Suprapubic skin (tissue), 4 donors: Measurements from ENCODE around the gene POLR3A. TPM values are rescaled to one million over a fixed set of nuclear protein-coding genes. Genes with fewer than 3 reads are reported as not detected.

ENCODE experiments used
- DNase-seq, 2 donors: peaks; one replicate each; pipeline ENCODE4 v3.0.0-alpha.2; 2019; ENCODE audit warnings: low spot score in 2 of 2
- H3K27ac ChIP-seq: fragments of 200-600 bp; sonication (generic); one replicate; pipeline ENCODE4 v1.5.1; 2019
- H3K27me3 ChIP-seq: fragments of 200-600 bp; sonication (generic); one replicate; pipeline ENCODE4 v1.5.1; 2019
- H3K36me3 ChIP-seq: fragments of 200-600 bp; sonication (generic); one replicate; pipeline ENCODE4 v1.5.1; 2019
- H3K4me1 ChIP-seq: fragments of 200-600 bp; sonication (generic); one replicate; pipeline ENCODE4 v1.5.1; 2019
- H3K4me3 ChIP-seq: fragments of 200-600 bp; sonication (generic); one replicate; pipeline ENCODE4 v1.5.1; 2019; ENCODE audit warnings: mild to moderate bottlenecking
- H3K9me3 ChIP-seq: fragments of 200-600 bp; sonication (generic); one replicate; pipeline ENCODE4 v1.5.1; 2019
- EP300 ChIP-seq: sonication (generic); formaldehyde crosslinking; IDR thresholded peaks from one replicate; pipeline ENCODE4 v1.6.1; 2017; ENCODE audit warnings: antibody characterized with exemption
- POLR2A ChIP-seq, 2 donors: fragments of 450-650 bp; IDR thresholded peaks; one replicate each; pipeline ENCODE4 v1.6.1; 2017; ENCODE audit warnings: antibody characterized with exemption in 2 of 2, mild to moderate bottlenecking in 2 of 2, moderate library complexity in 2 of 2
- POLR2AphosphoS5 ChIP-seq, 3 donors: sonication (generic); formaldehyde crosslinking; IDR thresholded peaks; one replicate each; pipeline ENCODE4 v1.6.1; 2017; ENCODE audit warnings: antibody characterized with exemption in 3 of 3
- WGBS: methylation state at CpG from one replicate; pipeline ENCODE4 v1.1.5; 2018; 5-methylcytosine and 5-hydroxymethylcytosine counted together
- total RNA-seq, 4 donors: library from RNA; depleted of rRNA; stranded (reverse); fragments of >200 nt; gene quantifications; one replicate each; pipeline ENCODE4 v1.1.0, GENCODE V29; 2016
- TF ChIP-seq, protein P1 (sequence below), 2 donors: fragments of 200-600 bp in 1 of 2; fragments of 450-650 bp in 1 of 2; sonication (generic) in 1 of 2; IDR thresholded peaks; one replicate each; pipeline ENCODE4 v1.5.1; 2016 to 2019; ENCODE audit warnings: antibody characterized with exemption in 2 of 2, mild to moderate bottlenecking in 1 of 2, moderate library complexity in 1 of 2

The POLR3A gene
- total RNA-seq, 4 donors from 2014 or later = 9.7 to 18.3 (median 12.8) TPM

DNA sequence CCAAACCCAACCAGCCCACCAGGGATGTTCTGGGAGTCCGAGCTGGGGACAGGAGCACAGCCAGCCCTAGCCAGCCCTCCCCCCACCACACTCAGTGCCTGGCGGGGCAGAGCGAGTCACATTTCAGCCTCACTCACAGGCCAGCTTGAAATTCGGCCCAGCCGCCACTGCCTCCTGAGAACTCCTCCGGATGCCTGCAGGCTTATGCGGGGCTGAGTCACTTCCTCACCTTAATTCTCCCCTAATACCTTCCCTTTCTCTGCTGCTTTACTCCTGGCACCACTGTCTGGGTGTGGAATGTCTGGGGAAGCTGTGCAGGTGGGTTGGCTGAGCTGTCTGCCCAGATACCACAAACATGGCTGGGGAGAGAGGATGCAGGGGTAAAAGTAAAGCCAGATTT, 80.1 kb downstream of the POLR3A start:
- Histone ChIP-seq H3K9me3 (peaks cover 8% of the 10 kb centered on the region), H3K27ac (peak overlapping the region; percentile 15), H3K4me1 (no peaks in the 10 kb centered on the region), H3K4me3 (no peak overlapping the region), H3K36me3 (no peaks in the 10 kb centered on the region), H3K27me3 (no peaks in the 10 kb centered on the region)
- WGBS = 20% methylated on average over 7 of the region's 7 CpGs
- TF ChIP-seq, protein P1, sequence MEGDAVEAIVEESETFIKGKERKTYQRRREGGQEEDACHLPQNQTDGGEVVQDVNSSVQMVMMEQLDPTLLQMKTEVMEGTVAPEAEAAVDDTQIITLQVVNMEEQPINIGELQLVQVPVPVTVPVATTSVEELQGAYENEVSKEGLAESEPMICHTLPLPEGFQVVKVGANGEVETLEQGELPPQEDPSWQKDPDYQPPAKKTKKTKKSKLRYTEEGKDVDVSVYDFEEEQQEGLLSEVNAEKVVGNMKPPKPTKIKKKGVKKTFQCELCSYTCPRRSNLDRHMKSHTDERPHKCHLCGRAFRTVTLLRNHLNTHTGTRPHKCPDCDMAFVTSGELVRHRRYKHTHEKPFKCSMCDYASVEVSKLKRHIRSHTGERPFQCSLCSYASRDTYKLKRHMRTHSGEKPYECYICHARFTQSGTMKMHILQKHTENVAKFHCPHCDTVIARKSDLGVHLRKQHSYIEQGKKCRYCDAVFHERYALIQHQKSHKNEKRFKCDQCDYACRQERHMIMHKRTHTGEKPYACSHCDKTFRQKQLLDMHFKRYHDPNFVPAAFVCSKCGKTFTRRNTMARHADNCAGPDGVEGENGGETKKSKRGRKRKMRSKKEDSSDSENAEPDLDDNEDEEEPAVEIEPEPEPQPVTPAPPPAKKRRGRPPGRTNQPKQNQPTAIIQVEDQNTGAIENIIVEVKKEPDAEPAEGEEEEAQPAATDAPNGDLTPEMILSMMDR (IDR thresholded peaks at IDR 0.05) = no peak
- TF ChIP-seq POLR2A (IDR thresholded peaks at IDR 0.05) = no peak
- TF ChIP-seq POLR2AphosphoS5 (IDR thresholded peaks at IDR 0.05) = no peak
- no peak for TF ChIP-seq EP300
- no peak for DNase-seq

DNA sequence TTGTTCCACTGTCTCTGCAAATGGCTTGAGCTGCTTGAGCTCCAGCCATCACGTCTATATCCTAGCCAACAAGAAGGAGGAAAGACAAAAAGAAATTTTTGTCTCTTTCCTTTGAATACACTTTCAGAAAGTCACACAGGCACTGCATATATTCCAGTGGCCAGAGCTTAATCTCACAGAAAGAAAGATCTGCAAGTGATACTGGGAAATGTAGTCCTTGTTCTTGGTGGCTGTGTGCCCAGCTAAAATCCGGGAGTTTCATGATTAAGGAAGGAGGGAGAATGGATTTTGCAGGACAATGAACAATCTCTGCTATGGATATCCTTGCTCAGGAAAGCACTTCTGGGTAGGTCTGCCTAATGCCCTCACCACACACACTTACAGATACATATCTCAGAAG, 83.2 kb downstream of the POLR3A start:
- Histone ChIP-seq H3K4me3 (no peak overlapping the region), H3K9me3 (no peaks in the 10 kb centered on the region), H3K36me3 (no peaks in the 10 kb centered on the region), H3K27ac (no peak overlapping the region), H3K27me3 (no peaks in the 10 kb centered on the region), H3K4me1 (peaks cover 12% of the 10 kb centered on the region)
- WGBS = 52% methylated on average over 2 of the region's 2 CpGs
- no peak for TF ChIP-seq EP300
- no peak for TF ChIP-seq POLR2A (IDR thresholded peaks at IDR 0.05)
- no peak for TF ChIP-seq POLR2AphosphoS5 (IDR thresholded peaks at IDR 0.05)
- TF ChIP-seq, protein P1 (IDR thresholded peaks at IDR 0.05) = no peak
- DNase-seq = no peak

DNA sequence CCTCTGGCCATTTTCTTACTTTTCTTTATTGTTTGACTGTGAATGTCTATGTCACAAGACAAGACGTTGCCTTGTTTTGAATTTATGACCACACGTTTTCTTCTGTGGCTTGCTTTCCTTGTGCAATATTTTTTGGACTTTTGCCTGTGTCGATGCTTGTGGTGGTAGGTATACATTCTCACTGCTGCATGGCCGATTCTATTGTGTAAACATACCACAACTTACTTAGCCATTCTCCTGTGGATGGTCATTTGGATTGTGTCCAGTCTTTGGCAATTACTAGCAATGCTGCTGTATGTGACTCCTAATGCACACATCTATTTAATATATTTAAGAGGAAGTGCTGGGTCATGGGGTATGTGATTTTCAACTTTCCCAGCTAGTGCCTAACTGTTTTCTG, 84.8 kb downstream of the POLR3A start:
- H3K27ac ChIP-seq = no peak overlapping the region
- H3K4me3 ChIP-seq = no peak overlapping the region
- 61% methylated on average over 4 of the region's 4 CpGs for WGBS
- TF ChIP-seq, protein P1 (IDR thresholded peaks at IDR 0.05) = no peak
- TF ChIP-seq POLR2A (IDR thresholded peaks at IDR 0.05) = no peak
- no peaks in the 10 kb centered on the region for H3K36me3 ChIP-seq
- peaks cover 22% of the 10 kb centered on the region for H3K4me1 ChIP-seq
- DNase-seq = no peak
- no peaks in the 10 kb centered on the region for H3K27me3 ChIP-seq
- no peaks in the 10 kb centered on the region for H3K9me3 ChIP-seq

DNA sequence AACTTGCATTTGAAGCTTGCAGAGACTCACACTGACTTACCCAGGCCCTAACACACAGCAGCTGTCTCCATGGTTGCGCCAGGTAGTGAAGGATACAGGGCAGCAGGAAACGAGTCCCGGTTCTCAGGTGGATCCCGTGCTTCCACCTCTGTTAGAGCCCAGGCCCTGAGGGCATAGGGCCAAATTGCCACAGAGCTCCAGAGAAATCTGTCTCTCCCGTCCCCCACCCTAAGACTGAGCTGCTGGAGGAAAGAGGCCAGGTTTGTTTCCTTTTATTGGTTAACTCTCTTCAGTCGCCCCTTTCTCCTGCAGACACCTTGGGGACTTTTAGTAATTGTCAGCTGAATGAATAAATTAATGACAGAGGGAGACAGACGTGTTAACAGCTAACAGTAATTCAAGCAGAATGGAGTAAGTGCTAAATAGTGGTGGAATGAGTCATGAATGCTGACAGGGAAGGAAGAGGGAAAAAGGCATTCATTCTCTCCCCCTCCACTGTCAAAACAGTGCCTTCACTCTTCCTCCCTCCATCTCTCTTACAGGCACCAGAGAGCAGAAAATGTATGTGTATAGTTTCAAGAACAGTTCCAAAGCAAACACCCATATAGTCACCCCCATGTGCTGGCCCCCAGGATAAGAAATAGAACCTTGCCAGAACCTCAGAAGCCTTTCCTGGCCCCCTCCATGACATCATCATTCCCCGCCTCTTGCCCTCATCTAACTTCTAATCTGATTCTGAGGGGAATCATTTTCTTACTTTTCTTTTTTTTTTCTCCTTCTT, 86.0 kb downstream of the POLR3A start:
- no peaks in the 10 kb centered on the region for H3K9me3 ChIP-seq
- H3K4me3 ChIP-seq = no peak overlapping the region
- WGBS = 34% methylated on average over 5 of the region's 8 CpGs
- H3K27ac ChIP-seq = no peak overlapping the region
- peak in 1 of 2 donors; percentile 67 for DNase-seq
- TF ChIP-seq POLR2A (IDR thresholded peaks at IDR 0.05) (no peak), POLR2AphosphoS5 (IDR thresholded peaks at IDR 0.05) (no peak), EP300 (no peak)
- TF ChIP-seq, protein P1 (IDR thresholded peaks at IDR 0.05) = no peak
- H3K27me3 ChIP-seq = no peaks in the 10 kb centered on the region
- H3K4me1 ChIP-seq = peaks cover 28% of the 10 kb centered on the region
- H3K36me3 ChIP-seq = no peaks in the 10 kb centered on the region

DNA sequence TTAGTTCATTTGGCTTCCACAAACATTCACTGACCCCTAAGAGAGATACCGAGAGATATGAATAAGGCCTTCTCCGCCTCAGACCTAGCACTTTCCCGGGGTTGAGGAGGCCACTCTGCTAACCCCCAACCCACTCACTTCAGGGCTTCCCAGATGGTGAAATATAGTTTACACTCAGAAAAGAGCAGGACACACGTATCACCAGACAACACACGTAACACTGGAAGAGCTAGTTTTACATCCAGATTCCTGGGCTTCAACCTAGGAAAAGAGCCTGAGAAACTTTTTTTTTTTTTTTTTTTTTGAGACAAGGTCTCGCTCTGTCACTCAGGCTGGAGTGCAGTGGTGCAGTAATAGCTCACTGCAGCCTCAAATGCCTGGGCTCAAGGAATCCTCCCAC, 87.5 kb downstream of the POLR3A start:
- no peak overlapping the region for H3K4me3 ChIP-seq
- H3K36me3 ChIP-seq = no peaks in the 10 kb centered on the region
- WGBS = 92% methylated on average over 6 of the region's 6 CpGs
- H3K9me3 ChIP-seq = no peaks in the 10 kb centered on the region
- no peak for DNase-seq
- H3K4me1 ChIP-seq = peaks cover 28% of the 10 kb centered on the region
- no peak for TF ChIP-seq EP300
- no peak for TF ChIP-seq POLR2AphosphoS5 (IDR thresholded peaks at IDR 0.05)
- no peak for TF ChIP-seq POLR2A (IDR thresholded peaks at IDR 0.05)
- TF ChIP-seq, protein P1 (IDR thresholded peaks at IDR 0.05) = no peak
- H3K27me3 ChIP-seq = no peaks in the 10 kb centered on the region
- no peak overlapping the region for H3K27ac ChIP-seq
